ENCODE measurements around the gene CCDC177. TPM values are rescaled to one million over a fixed set of nuclear protein-coding genes. Genes with fewer than 3 reads are reported as not detected.

CCDC177 gene
- total RNA-seq, 4 donors from 2014 or later: 0.13 to 0.34 TPM; not detected in 2

- no peak for TF ChIP-seq POLR2A (IDR thresholded peaks at IDR 0.05)
- TF ChIP-seq, protein P1, sequence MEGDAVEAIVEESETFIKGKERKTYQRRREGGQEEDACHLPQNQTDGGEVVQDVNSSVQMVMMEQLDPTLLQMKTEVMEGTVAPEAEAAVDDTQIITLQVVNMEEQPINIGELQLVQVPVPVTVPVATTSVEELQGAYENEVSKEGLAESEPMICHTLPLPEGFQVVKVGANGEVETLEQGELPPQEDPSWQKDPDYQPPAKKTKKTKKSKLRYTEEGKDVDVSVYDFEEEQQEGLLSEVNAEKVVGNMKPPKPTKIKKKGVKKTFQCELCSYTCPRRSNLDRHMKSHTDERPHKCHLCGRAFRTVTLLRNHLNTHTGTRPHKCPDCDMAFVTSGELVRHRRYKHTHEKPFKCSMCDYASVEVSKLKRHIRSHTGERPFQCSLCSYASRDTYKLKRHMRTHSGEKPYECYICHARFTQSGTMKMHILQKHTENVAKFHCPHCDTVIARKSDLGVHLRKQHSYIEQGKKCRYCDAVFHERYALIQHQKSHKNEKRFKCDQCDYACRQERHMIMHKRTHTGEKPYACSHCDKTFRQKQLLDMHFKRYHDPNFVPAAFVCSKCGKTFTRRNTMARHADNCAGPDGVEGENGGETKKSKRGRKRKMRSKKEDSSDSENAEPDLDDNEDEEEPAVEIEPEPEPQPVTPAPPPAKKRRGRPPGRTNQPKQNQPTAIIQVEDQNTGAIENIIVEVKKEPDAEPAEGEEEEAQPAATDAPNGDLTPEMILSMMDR (IDR thresholded peaks at IDR 0.05): no peak
- TF ChIP-seq EP300 (IDR thresholded peaks at IDR 0.05): no peak
- TF ChIP-seq POLR2AphosphoS5 (IDR thresholded peaks at IDR 0.05): no peak
- Histone ChIP-seq H3K27ac (no peak overlapping the region), H3K27me3 (peaks cover 53% of the 10 kb centered on the region), H3K4me1 (peaks cover 7% of the 10 kb centered on the region), H3K9me3 (no peaks in the 10 kb centered on the region), H3K36me3 (no peaks in the 10 kb centered on the region), H3K4me3 (no peak overlapping the region)
- no peak for DNase-seq (ENCODE audit: low spot score in 2 of 2)
- WGBS: 81% methylated on average over 8 of the region's 8 CpGs
Observed at GRCh38 chr14:69548566-69548965, 26.1 kb downstream of the CCDC177 start.

GRCh38 chr14:69547701-69548348, 26.8 kb downstream of the CCDC177 start:
- Histone ChIP-seq H3K36me3 (no peaks in the 10 kb centered on the region), H3K27me3 (peaks cover 53% of the 10 kb centered on the region), H3K9me3 (no peaks in the 10 kb centered on the region), H3K27ac (no peak overlapping the region), H3K4me3 (peak overlapping the region; percentile 25), H3K4me1 (peaks cover 10% of the 10 kb centered on the region)
- TF ChIP-seq POLR2A (IDR thresholded peaks at IDR 0.05): no peak
- TF ChIP-seq, protein P1 (IDR thresholded peaks at IDR 0.05): peak in 1 of 2 donors; percentile 68
- TF ChIP-seq EP300 (IDR thresholded peaks at IDR 0.05): no peak
- no peak for TF ChIP-seq POLR2AphosphoS5 (IDR thresholded peaks at IDR 0.05)
- 20% methylated on average over 20 of the region's 46 CpGs for WGBS
- DNase-seq (ENCODE audit: low spot score in 2 of 2): no peak

DNA sequence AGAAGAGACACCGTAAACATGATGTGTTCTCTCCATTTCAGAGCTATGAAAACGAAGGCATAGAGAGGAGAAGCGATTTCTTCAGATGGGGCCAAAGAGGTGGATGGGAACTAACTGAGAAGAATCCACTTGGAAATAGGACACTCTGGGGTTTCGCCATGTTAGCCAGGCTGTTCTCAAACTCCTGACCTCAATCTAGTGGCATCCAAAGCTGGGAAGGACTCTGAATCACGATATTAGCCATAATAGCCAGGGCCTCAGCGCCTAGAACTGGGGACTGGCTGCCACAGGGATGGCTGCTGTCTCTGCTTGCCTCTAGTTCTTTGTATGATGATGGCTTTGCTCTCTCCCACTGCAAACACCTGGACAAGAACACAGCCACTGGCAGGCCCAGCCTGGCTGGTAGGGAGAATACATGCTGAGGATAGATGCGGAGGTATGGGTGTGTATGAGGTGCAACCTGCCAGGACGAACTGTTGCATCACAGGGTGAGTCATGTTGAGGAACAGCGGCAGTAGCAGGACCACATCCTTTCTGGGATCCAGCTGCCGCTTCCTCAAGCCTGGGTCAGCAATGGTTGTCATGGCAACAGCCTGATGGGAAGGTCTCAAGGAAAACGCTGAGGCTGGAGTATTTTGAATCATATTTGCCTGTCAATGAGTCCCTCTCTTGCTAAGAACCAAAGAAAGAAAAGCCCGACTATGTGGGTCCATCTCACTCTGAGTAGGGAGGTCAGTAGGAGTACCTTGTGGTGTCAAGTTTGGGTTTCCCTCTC, 31.1 kb downstream of the CCDC177 start:
- peaks cover 15% of the 10 kb centered on the region for H3K4me1 ChIP-seq
- no peak for DNase-seq (ENCODE audit: low spot score in 2 of 2)
- H3K4me3 ChIP-seq: no peak overlapping the region
- no peak overlapping the region for H3K27ac ChIP-seq
- H3K27me3 ChIP-seq: peaks cover 20% of the 10 kb centered on the region
- TF ChIP-seq EP300 (IDR thresholded peaks at IDR 0.05) (no peak), POLR2A (IDR thresholded peaks at IDR 0.05) (no peak), POLR2AphosphoS5 (IDR thresholded peaks at IDR 0.05) (no peak)
- TF ChIP-seq, protein P1 (IDR thresholded peaks at IDR 0.05): no peak
- no peaks in the 10 kb centered on the region for H3K36me3 ChIP-seq
- no peaks in the 10 kb centered on the region for H3K9me3 ChIP-seq
- WGBS: 66% methylated on average over 7 of the region's 12 CpGs

GRCh38 chr14:69542311-69542710, 32.4 kb downstream of the CCDC177 start:
- H3K36me3 ChIP-seq: no peaks in the 10 kb centered on the region
- H3K4me1 ChIP-seq: peaks cover 8% of the 10 kb centered on the region
- H3K4me3 ChIP-seq: no peak overlapping the region
- 67% methylated on average over 2 of the region's 2 CpGs for WGBS
- no peak for DNase-seq (ENCODE audit: low spot score in 2 of 2)
- no peak overlapping the region for H3K27ac ChIP-seq
- no peaks in the 10 kb centered on the region for H3K9me3 ChIP-seq
- H3K27me3 ChIP-seq: peaks cover 8% of the 10 kb centered on the region
- TF ChIP-seq POLR2A (IDR thresholded peaks at IDR 0.05) (no peak), POLR2AphosphoS5 (IDR thresholded peaks at IDR 0.05) (no peak), EP300 (IDR thresholded peaks at IDR 0.05) (no peak)
- TF ChIP-seq, protein P1 (IDR thresholded peaks at IDR 0.05): no peak

DNA sequence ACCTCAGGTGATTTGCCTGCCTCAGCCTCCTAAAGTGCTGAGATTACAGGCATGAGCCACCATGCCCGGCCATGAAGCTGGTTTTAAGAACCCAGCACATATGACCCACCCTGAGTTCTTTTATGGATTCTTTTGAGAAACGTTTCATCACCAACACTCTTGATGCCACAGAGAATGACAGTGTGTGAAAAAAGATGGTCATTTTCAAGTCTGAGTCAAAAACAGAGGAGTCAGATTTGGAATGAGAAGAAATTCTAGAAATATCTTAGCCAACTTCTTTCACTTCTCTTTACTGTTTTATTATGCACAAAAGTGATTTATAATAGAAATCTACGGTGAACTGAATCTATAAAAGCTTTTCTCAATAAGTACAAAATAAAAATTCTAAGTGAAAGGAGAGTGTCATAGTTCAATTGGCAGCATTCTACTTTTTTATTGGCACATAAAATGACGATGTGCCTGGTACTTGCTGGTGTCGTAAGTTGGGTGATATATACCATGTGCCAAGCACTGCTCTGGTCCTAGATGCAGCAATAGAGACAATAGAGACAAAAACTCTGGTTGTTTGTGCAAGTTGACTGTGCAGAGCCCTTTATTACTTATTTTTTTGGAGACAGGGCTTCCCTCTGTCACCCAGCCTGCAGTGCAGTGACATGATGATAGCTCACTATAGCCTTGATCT, 33.9 kb downstream of the CCDC177 start:
- Histone ChIP-seq H3K4me3 (no peak overlapping the region), H3K27me3 (peaks cover 3% of the 10 kb centered on the region), H3K27ac (no peak overlapping the region), H3K36me3 (no peaks in the 10 kb centered on the region), H3K9me3 (no peaks in the 10 kb centered on the region), H3K4me1 (peaks cover 8% of the 10 kb centered on the region)
- WGBS: 58% methylated on average over 5 of the region's 5 CpGs
- TF ChIP-seq POLR2AphosphoS5 (IDR thresholded peaks at IDR 0.05) (no peak), POLR2A (IDR thresholded peaks at IDR 0.05) (no peak), EP300 (IDR thresholded peaks at IDR 0.05) (no peak)
- TF ChIP-seq, protein P1 (IDR thresholded peaks at IDR 0.05): no peak
- DNase-seq (ENCODE audit: low spot score in 2 of 2): no peak

Data from suprapubic skin (tissue), 4 donors.